HUDEP-2 (cell line): ENCODE data around the gene CCT6B.
A peak's percentile ranks its signal among the peaks of the same experiment; 100 is the strongest.
"Not testable (repeated sequence)": the region's sequence is repeated elsewhere in the genome, so short reads cannot be mapped to it uniquely, and the experiment has no call there.

Experiments
- DNase-seq, 76 experiments: peaks; one replicate each; lab custom pipeline; 2025; ENCODE audit not compliant: unreplicated experiment in 76 of 76; lab: John Stamatoyannopoulos, UW

The CCT6B gene

GRCh38 chr17:34961093-34961911 is at the start of gene CCT6B, which contains the start of gene ZNF830:
Gene CCT6B, minus strand, starts transcription at chr17:34961460. Its CDS starts 67 bp downstream, at chr17:34961393.
Gene ZNF830, plus strand, starts transcription at chr17:34961540. Its CDS starts 27 bp downstream, at chr17:34961567.
- DNase-seq = peak in 75 of 76 experiments; percentile 44 to 92 (median 82)

GRCh38 chr17:35010093-35010492 is 48.8 kb upstream of the CCT6B start:
- no peak for DNase-seq

- no peak for DNase-seq
These were observed 45.7 kb upstream of the CCT6B start for GRCh38 chr17:35006961-35007360.

- DNase-seq = no peak
These were observed 45.1 kb upstream of the CCT6B start for GRCh38 chr17:35006345-35006744.

- no peak for DNase-seq
These were observed 42.5 kb upstream of the CCT6B start for GRCh38 chr17:35003778-35004177.

GRCh38 chr17:35002876-35003551 is 41.8 kb upstream of the CCT6B start:
- no peak for DNase-seq

GRCh38 chr17:35001549-35001948 is 40.3 kb upstream of the CCT6B start:
- DNase-seq = peak in 1 of 76 experiments; percentile 7

- not testable (repeated sequence) for DNase-seq
These were observed 39.7 kb upstream of the CCT6B start for GRCh38 chr17:35000965-35001364.

- no peak for DNase-seq
These were observed 38.2 kb upstream of the CCT6B start for GRCh38 chr17:34999456-34999855.

GRCh38 chr17:34998205-34998604 is 36.9 kb upstream of the CCT6B start:
- DNase-seq = peak in 70 of 76 experiments; percentile 4 to 80 (median 53)

- DNase-seq = no peak
These were observed 36.1 kb upstream of the CCT6B start for GRCh38 chr17:34997355-34997862.

- DNase-seq = no peak
These were observed 35.4 kb upstream of the CCT6B start for GRCh38 chr17:34996422-34997285.

GRCh38 chr17:34993031-34993430 is 31.8 kb upstream of the CCT6B start:
- DNase-seq = no peak

GRCh38 chr17:34991606-34992005 is 30.3 kb upstream of the CCT6B start:
- DNase-seq = no peak

GRCh38 chr17:34990921-34991365 is 29.7 kb upstream of the CCT6B start:
- DNase-seq = no peak

GRCh38 chr17:34989473-34989872 is 28.2 kb upstream of the CCT6B start:
- no peak for DNase-seq

GRCh38 chr17:34988644-34989043 is 27.4 kb upstream of the CCT6B start:
- DNase-seq = peak in 35 of 76 experiments; percentile 5 to 75 (median 41)

GRCh38 chr17:34987232-34987631 is 26.0 kb upstream of the CCT6B start:
- DNase-seq = no peak

- peak in 12 of 76 experiments; percentile 2 to 50 (median 14) for DNase-seq
These were observed 20.4 kb upstream of the CCT6B start for GRCh38 chr17:34981538-34982241.
